NCI-H128 (cell line): ENCODE results near the gene LDLRAD4.
"Not testable (repeated sequence)": the region's sequence is repeated elsewhere in the genome, so short reads cannot be mapped to it uniquely, and the experiment has no call there.

ENCODE experiments used
- DNase-seq: peaks from one replicate; lab custom pipeline; 2025; ENCODE audit not compliant: unreplicated experiment; lab: John Stamatoyannopoulos, UW

The LDLRAD4 gene

GRCh38 chr18:13245481-13246000 lies 27.0 kb downstream of the LDLRAD4 start:
- no peak for DNase-seq

- DNase-seq, result no peak
Measured at GRCh38 chr18:13246121-13246520, 27.6 kb downstream of the LDLRAD4 start.

- DNase-seq, result no peak
Measured at GRCh38 chr18:13246591-13246990, 28.0 kb downstream of the LDLRAD4 start.

- no peak for DNase-seq
Measured at GRCh38 chr18:13247506-13247905, 28.9 kb downstream of the LDLRAD4 start.

- DNase-seq, result no peak
Measured at GRCh38 chr18:13252686-13253410, 34.3 kb downstream of the LDLRAD4 start.

GRCh38 chr18:13253786-13254688 lies 35.5 kb downstream of the LDLRAD4 start:
- no peak for DNase-seq

GRCh38 chr18:13254971-13255927 lies 36.7 kb downstream of the LDLRAD4 start:
- DNase-seq, result no peak

GRCh38 chr18:13256444-13257305 lies 38.1 kb downstream of the LDLRAD4 start:
- DNase-seq, result peak; percentile 50

- DNase-seq, result no peak
Measured at GRCh38 chr18:13257361-13257980, 38.9 kb downstream of the LDLRAD4 start.

- DNase-seq, result no peak
Measured at GRCh38 chr18:13258921-13259320, 40.4 kb downstream of the LDLRAD4 start.

- DNase-seq, result no peak
Measured at GRCh38 chr18:13259701-13260100, 41.1 kb downstream of the LDLRAD4 start.

GRCh38 chr18:13260197-13260934 lies 41.8 kb downstream of the LDLRAD4 start:
- no peak for DNase-seq

GRCh38 chr18:13260935-13261640 lies 42.5 kb downstream of the LDLRAD4 start:
- no peak for DNase-seq

- DNase-seq, result no peak
Measured at GRCh38 chr18:13261661-13262357, 43.2 kb downstream of the LDLRAD4 start.

GRCh38 chr18:13262358-13262680 lies 43.8 kb downstream of the LDLRAD4 start:
- not testable (repeated sequence) for DNase-seq

- DNase-seq, result no peak
Measured at GRCh38 chr18:13262839-13263691, 44.5 kb downstream of the LDLRAD4 start.
